Esophagus muscularis mucosa (tissue), 3 donors: ENCODE data around the gene MINDY1.

Source experiments
- EP300 ChIP-seq: sonication (generic); formaldehyde crosslinking; IDR thresholded peaks from one replicate; pipeline ENCODE4 v1.6.1; 2017; ENCODE audit warnings: antibody characterized with exemption
- TF ChIP-seq, protein P1 (sequence below), 3 experiments: fragments of 200-600 bp in 2 of 3; fragments of 450-650 bp in 1 of 3; sonication (generic) in 2 of 3; IDR thresholded peaks; one replicate each; pipeline ENCODE4 v1.5.1; 2017 to 2019; ENCODE audit warnings: antibody characterized with exemption in 3 of 3, mild to moderate bottlenecking in 2 of 3, moderate library complexity in 1 of 3

DNA sequence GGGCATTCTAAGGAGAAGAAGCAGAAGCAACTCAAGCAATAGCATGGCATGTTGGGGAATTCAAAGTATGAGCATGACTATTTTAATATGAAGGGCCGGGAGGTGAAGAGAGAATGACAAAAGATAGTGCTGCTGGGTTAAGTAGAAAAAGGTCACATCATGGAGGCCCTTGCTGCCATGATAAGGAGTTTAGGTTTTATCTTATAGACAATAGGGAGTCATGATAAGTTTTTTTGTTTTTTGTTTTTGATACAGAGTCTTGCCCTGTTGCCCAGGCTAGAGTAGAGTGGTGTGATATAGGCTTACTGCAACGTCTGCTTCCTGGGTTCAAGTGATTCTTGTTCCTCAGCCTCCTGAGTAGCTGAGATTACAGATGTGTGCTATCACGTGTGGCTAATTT is 32.8 kb upstream of the MINDY1 start:
- TF ChIP-seq, protein P1, sequence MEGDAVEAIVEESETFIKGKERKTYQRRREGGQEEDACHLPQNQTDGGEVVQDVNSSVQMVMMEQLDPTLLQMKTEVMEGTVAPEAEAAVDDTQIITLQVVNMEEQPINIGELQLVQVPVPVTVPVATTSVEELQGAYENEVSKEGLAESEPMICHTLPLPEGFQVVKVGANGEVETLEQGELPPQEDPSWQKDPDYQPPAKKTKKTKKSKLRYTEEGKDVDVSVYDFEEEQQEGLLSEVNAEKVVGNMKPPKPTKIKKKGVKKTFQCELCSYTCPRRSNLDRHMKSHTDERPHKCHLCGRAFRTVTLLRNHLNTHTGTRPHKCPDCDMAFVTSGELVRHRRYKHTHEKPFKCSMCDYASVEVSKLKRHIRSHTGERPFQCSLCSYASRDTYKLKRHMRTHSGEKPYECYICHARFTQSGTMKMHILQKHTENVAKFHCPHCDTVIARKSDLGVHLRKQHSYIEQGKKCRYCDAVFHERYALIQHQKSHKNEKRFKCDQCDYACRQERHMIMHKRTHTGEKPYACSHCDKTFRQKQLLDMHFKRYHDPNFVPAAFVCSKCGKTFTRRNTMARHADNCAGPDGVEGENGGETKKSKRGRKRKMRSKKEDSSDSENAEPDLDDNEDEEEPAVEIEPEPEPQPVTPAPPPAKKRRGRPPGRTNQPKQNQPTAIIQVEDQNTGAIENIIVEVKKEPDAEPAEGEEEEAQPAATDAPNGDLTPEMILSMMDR (IDR thresholded peaks at IDR 0.05): no peak
- TF ChIP-seq EP300: no peak
